HG03039 (cell line): ENCODE results near the gene FBXO30.

ENCODE experiments used
- ATAC-seq: cut with Tn5 transposase; IDR thresholded peaks from one replicate; pipeline ENCODE4 v1.9.1; 2021; ENCODE audit warnings: mild to moderate bottlenecking, moderate library complexity; ENCODE audit not compliant: unreplicated experiment

The FBXO30 gene

DNA sequence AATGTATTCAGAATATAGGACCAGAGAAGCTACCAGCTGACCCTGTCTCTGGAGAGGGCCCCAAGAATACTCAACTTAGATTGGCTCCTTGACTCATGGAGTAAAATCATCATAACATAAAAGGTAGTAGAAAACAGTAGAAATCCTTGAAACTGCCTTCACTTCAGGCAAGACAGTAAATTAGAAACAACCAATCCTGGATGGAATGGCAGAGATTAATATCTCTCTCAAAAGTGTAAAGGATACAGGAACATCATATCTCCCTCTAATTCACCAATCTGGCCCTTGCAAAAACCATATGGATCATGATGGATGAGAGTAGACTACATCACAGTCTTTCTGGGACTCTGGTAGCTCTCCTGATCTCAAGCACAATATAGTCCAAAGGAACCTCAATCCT is 58.9 kb downstream of the FBXO30 start:
- no peak for ATAC-seq

DNA sequence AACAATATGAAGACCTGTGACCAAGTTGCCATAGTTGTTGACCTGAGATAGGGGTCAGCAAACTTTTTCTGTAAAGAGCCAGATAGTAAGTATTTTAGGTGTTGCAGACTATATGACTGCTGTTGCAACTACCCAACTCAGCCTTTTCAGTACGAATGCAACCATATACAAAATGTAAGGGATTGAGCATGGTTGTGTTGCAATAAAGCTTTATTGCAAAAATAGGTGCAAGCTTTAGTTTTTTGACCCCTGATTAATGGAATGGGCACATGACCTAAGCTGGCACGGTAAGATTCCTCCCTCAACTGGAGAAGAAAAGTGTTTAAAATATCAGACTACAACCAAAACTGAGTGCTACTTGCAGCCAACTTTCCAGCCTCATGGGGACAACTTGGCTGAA is 62.0 kb downstream of the FBXO30 start:
- no peak for ATAC-seq

DNA sequence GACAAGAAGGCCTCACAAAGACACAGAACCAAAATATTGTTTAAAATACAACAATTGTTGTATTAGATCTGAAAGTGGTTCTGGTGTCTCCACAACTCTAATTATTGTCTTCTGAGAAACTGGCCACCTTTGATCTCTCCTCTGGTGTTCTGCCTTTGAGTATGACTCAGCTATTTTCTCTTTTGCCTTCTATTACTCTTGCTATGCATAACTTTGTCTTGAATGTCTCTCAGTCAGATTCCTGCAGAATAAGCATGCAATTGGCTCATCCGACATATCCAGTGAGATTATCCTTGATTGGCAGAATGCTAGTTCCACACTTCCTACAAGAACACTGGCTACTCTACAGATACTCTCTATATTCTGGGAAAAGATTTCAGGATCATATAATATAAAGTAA is 65.0 kb downstream of the FBXO30 start:
- peak; percentile 90 for ATAC-seq

DNA sequence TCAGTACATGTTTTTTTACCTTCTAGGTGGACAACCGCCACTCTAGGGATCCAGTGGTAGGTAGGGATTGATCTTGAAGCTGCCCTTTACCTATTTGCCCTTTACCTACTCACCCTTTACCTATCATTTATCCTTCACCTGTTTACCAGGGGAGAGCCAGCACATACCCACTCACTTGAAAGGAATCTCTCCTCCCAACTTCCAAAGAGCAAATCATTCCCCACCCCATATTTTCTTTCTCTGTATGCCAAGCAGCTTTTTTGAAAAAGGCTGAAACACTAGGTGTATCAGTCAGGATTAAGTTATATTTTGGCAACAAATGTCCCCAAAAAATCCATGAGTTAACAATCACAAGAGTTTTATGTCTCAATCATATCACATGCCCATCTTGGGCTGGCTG is 68.7 kb downstream of the FBXO30 start:
- no peak for ATAC-seq

DNA sequence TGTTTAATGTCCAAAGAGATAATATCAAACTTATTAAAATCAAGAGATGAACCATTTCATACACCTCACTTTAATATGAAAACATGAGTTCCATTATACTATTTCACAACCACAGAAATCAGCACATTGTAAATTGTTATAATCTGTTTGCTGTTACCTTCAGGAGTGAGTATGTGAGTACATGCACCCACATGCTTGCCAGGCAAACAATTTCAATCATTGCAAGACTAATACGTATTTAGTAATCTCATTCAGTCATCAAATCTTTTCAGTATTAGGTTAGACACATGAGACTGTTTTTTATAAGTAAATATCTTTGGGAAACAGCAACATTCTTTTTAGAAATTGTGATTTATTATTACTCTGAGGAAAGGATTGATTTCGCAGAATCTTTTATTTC is 70.0 kb downstream of the FBXO30 start:
- ATAC-seq: no peak
